Mammary epithelial cell (primary cell): ENCODE measurements around the gene RASAL3.

ENCODE experiments used
- EZH2 ChIP-seq: IDR thresholded peaks from 2 replicates; pipeline ENCODE4 v1.6.1; 2012; ENCODE audit warnings: low read length, inconsistent platforms, borderline replicate concordance
- TF ChIP-seq, protein P1 (sequence below), 2 donors: IDR thresholded peaks in 1 of 2; conservative IDR thresholded peaks in 1 of 2; 2 replicates each; pipeline ENCODE4 v1.5.1; 2011 to 2012; ENCODE audit warnings: inconsistent platforms in 2 of 2, low read length in 2 of 2, mild to moderate bottlenecking in 2 of 2, control low read depth in 1 of 2, low read depth in 1 of 2; ENCODE audit not compliant: insufficient read depth in 1 of 2; ENCODE audit errors: extremely low read depth in 1 of 2

DNA sequence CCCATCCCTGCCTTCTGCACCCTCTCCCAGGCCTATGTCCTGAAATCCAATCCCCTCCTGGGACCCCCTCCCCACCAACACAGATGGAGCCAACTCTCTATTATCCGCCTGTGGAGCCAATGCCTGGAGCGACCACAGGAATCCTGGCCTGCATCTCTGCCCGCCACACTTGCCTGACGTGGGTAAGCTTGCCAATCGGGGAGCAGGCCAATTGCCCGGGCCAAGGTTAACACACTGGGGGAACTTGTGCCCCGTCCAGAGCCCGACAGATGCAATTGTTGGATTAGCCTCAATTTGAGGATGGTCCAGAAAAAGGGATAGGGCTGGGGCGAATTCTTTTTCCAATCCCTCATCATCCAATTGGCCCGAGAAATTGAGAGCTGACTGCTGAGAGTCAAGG lies 20.5 kb downstream of the RASAL3 start:
- TF ChIP-seq, protein P1, sequence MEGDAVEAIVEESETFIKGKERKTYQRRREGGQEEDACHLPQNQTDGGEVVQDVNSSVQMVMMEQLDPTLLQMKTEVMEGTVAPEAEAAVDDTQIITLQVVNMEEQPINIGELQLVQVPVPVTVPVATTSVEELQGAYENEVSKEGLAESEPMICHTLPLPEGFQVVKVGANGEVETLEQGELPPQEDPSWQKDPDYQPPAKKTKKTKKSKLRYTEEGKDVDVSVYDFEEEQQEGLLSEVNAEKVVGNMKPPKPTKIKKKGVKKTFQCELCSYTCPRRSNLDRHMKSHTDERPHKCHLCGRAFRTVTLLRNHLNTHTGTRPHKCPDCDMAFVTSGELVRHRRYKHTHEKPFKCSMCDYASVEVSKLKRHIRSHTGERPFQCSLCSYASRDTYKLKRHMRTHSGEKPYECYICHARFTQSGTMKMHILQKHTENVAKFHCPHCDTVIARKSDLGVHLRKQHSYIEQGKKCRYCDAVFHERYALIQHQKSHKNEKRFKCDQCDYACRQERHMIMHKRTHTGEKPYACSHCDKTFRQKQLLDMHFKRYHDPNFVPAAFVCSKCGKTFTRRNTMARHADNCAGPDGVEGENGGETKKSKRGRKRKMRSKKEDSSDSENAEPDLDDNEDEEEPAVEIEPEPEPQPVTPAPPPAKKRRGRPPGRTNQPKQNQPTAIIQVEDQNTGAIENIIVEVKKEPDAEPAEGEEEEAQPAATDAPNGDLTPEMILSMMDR (conservative IDR thresholded peaks at IDR 0.05 in 1 of 2, IDR thresholded peaks at IDR 0.05 in 1 of 2; ENCODE audit: extremely low read depth in 1 of 2, insufficient read depth in 1 of 2, low read depth in 1 of 2, low read length in 2 of 2), result no peak
- TF ChIP-seq EZH2, result no peak
